ENCODE measurements around the gene BRD3. TPM values are rescaled to one million over a fixed set of nuclear protein-coding genes. Genes with fewer than 3 reads are reported as not detected.

Gene BRD3
- total and polyA plus RNA-seq, 2 of the 8 experiments (the other 6 are each of a cell fraction or from before 2014, with no cell fraction given) = 31.0 to 82.7 TPM

- H3K27me3 ChIP-seq (replicated peaks in 1 of 4; ENCODE audit: control insufficient read depth in 3 of 4, extremely low read depth in 1 of 4, insufficient read depth in 3 of 4, low read length in 3 of 4) = no peaks in the 10 kb centered on the region
- no peak overlapping the region for H2BK15ac ChIP-seq (ENCODE audit: low read length)
- no peak overlapping the region for H2BK20ac ChIP-seq (ENCODE audit: low read length)
- H4K5ac ChIP-seq (ENCODE audit: insufficient read length, low read depth, low read length) = no peak overlapping the region
- no peak overlapping the region for H2AK5ac ChIP-seq (ENCODE audit: low read depth, low read length)
- H3K56ac ChIP-seq (replicated peaks; ENCODE audit: insufficient read length, low read depth, low read length) = no peak overlapping the region
- ChIA-PET POLR2A (ENCODE audit: partially characterized antibody) (interaction anchor here (0.8 to 1.8 kb wide), 5 partner anchors 9 to 137 kb away, joined by 4 to 8 read pairs (median 5); partner anchors contain the start of gene WDR5), CTCF (ENCODE audit: partially characterized antibody) (interaction anchor here (0.5 to 1.9 kb wide), 10 partner anchors 13 to 1233 kb away, joined by 3 to 10 read pairs (median 3); no protein-coding TSS in a partner anchor)
- peak overlapping the region; percentile 56 to 69 for H3K4me2 ChIP-seq (ENCODE audit: insufficient read depth in 1 of 2, low read depth in 2 of 2, low read length in 2 of 2)
- no peaks in the 10 kb centered on the region for H3K79me1 ChIP-seq (ENCODE audit: low read depth, low read length)
- no peak overlapping the region for H2BK5ac ChIP-seq (ENCODE audit: low read depth, low read length)
- H3K4me1 ChIP-seq (replicated peaks in 1 of 4; ENCODE audit: control insufficient read depth in 3 of 4, insufficient read depth in 4 of 4, low read length in 3 of 4) = peaks cover 0 to 4% (median 4%) of the 10 kb centered on the region in 4 experiments; a peak in 5 of 7 replicates
- no peak overlapping the region for H2BK120ac ChIP-seq (replicated peaks; ENCODE audit: low read depth, low read length)
- H4K91ac ChIP-seq (replicated peaks; ENCODE audit: insufficient read length, low read length) = no peak overlapping the region
- H3K23me2 ChIP-seq (ENCODE audit: low read depth, low read length) = peaks cover 4% of the 10 kb centered on the region
- no peak overlapping the region for H3K4ac ChIP-seq (replicated peaks; ENCODE audit: insufficient read length, low read depth, low read length)
- H3K9me3 ChIP-seq (ENCODE audit: insufficient read depth in 2 of 2, low read depth in 1 of 2, low read length in 1 of 2) = no peaks in the 10 kb centered on the region
- no peak overlapping the region for H3K14ac ChIP-seq (ENCODE audit: insufficient read length)
- 89% methylated on average over 17 of the region's 18 CpGs; no CpG with 5 or more reads in 1 of the 2 experiments for WGBS, 2 experiments (ENCODE audit: extremely low coverage in 1 of 2, insufficient coverage in 1 of 2, insufficient read length in 1 of 2, insufficient replicate concordance in 2 of 2, low coverage in 1 of 2, low lambda C conversion rate in 2 of 2, missing lambda C conversion rate in 1 of 2)
- H3K18ac ChIP-seq (ENCODE audit: extremely low read depth, low read length) = no peak overlapping the region
- H4K8ac ChIP-seq (ENCODE audit: extremely low read depth, insufficient read depth, low read length) = no peak overlapping the region
- H2BK12ac ChIP-seq (ENCODE audit: low read depth, low read length) = no peak overlapping the region
- no peak overlapping the region for H2AFZ ChIP-seq (ENCODE audit: low read length)
- no peak for FAIRE-seq
- peaks cover under 1 to 13% (median 3%) of the 10 kb centered on the region in 4 experiments; a peak in 6 of 8 replicates for H3K36me3 ChIP-seq (ENCODE audit: control insufficient read depth in 2 of 4, insufficient read depth in 4 of 4, low read length in 3 of 4)
- no peak for DNase-seq (ENCODE audit: low read depth in 1 of 2, low spot score in 2 of 2)
- no peaks in the 10 kb centered on the region for H3K79me2 ChIP-seq (ENCODE audit: control insufficient read depth in 1 of 2, insufficient read depth in 2 of 2, low read length in 2 of 2)
- peak overlapping the region in 3 of 4 experiments; percentile 78 to 85 (median 80); a peak in 5 of 8 replicates for H3K4me3 ChIP-seq (ENCODE audit: extremely low read depth in 1 of 4, insufficient read depth in 2 of 4, low read depth in 3 of 4, low read length in 4 of 4)
- H4K20me1 ChIP-seq (replicated peaks in 1 of 2; ENCODE audit: control insufficient read depth in 1 of 2, insufficient read depth in 2 of 2, low read length in 2 of 2) = peaks cover 0 to 10% of the 10 kb centered on the region in 2 experiments
- no peak overlapping the region for H3K23ac ChIP-seq (ENCODE audit: insufficient read length)
- H3K9ac ChIP-seq (replicated peaks in 1 of 4; ENCODE audit: extremely low read depth in 1 of 4, low read depth in 3 of 4, low read length in 3 of 4) = no peak overlapping the region
- no peak overlapping the region for H3K27ac ChIP-seq (ENCODE audit: low read depth, low read length)
- TF ChIP-seq TBP (IDR thresholded peaks at IDR 0.05; ENCODE audit: low read depth, low read length) (no peak), BRCA1 (IDR thresholded peaks at IDR 0.05; ENCODE audit: low read depth, low read length) (no peak), TAF7 (optimal IDR thresholded peaks at IDR 0.05; ENCODE audit: borderline replicate concordance, low read depth, low read length) (no peak), HDAC2 (IDR thresholded peaks at IDR 0.05; ENCODE audit: borderline replicate concordance in 1 of 2, low read depth in 2 of 2, low read length in 2 of 2) (no peak), FOSL1 (IDR thresholded peaks at IDR 0.05; ENCODE audit: insufficient read depth, low read depth, low read length) (no peak), NRF1 (IDR thresholded peaks at IDR 0.05; ENCODE audit: low read depth, low read length) (no peak), PHF8 (conservative IDR thresholded peaks at IDR 0.05; ENCODE audit: low read depth, low read length) (no peak), SAP30 (IDR thresholded peaks at IDR 0.05; ENCODE audit: insufficient read depth, insufficient replicate concordance, low read length) (no peak), CHD2 (IDR thresholded peaks at IDR 0.05; ENCODE audit: low read length) (no peak), EZH2 (IDR thresholded peaks at IDR 0.05; ENCODE audit: low read depth, low read length, severe bottlenecking) (no peak)
Observed at GRCh38 chr9:134026581-134026980, 41.2 kb downstream of the BRD3 start.
